Lower leg skin (tissue), 4 donors: ENCODE measurements around the gene FGFRL1. TPM values are rescaled to one million over a fixed set of nuclear protein-coding genes. Genes with fewer than 3 reads are reported as not detected.
A peak's percentile ranks its signal among the peaks of the same experiment; 100 is the strongest.

Experiments
- DNase-seq, 2 donors: peaks; one replicate each; pipeline ENCODE4 v3.0.0-alpha.2; 2019; ENCODE audit warnings: low spot score in 2 of 2
- H3K4me3 ChIP-seq: fragments of 200-600 bp; sonication (generic); 2 replicates; pipeline ENCODE4 v1.5.1; 2017; ENCODE audit warnings: mild to moderate bottlenecking, low read depth; ENCODE audit not compliant: poor library complexity, severe bottlenecking
- CTCF ChIP-seq, 3 donors: fragments of 450-650 bp; IDR thresholded peaks; one replicate each; pipeline ENCODE4 v1.5.1; 2016; ENCODE audit warnings: antibody characterized with exemption in 3 of 3, mild to moderate bottlenecking in 3 of 3, moderate library complexity in 2 of 3
- POLR2A ChIP-seq, 2 donors: fragments of 450-650 bp; IDR thresholded peaks; one replicate each; pipeline ENCODE4 v1.6.1; 2016 to 2017; ENCODE audit warnings: antibody characterized with exemption in 2 of 2, mild to moderate bottlenecking in 1 of 2, moderate library complexity in 1 of 2
- WGBS, 2 donors: methylation state at CpG; one replicate each; pipeline ENCODE4 v1.1.5; 2018; 5-methylcytosine and 5-hydroxymethylcytosine counted together
- intact Hi-C: fragments of 100-400 bp; cut with DNase I; formaldehyde crosslinking; loops from one replicate; pipeline ENCODE4 v1.15.0; 2023; ENCODE audit warnings: low total_unique reads
- total RNA-seq, 4 donors: library from RNA; depleted of rRNA; stranded (reverse); fragments of >200 nt; gene quantifications; one replicate each; pipeline ENCODE4 v1.1.0, GENCODE V29; 2016

FGFRL1 gene
- total RNA-seq, 4 donors from 2014 or later: 7.4 to 13.7 (median 10.7) TPM

- TF ChIP-seq POLR2A (IDR thresholded peaks at IDR 0.05) (no peak), CTCF (IDR thresholded peaks at IDR 0.05) (no peak)
- no peak for DNase-seq
- H3K4me3 ChIP-seq: no peak overlapping the region
- WGBS, 2 donors: 88 to 90% methylated on average over 7 of the region's 7 CpGs
- intact Hi-C loops: no loop called here
Measured at GRCh38 chr4:1069394-1069793, 58.0 kb downstream of the FGFRL1 start.

- intact Hi-C loops: no loop called here
- DNase-seq: peak in 1 of 2 donors; percentile 46
- 31 to 37% methylated on average over 11 of the region's 11 CpGs for WGBS, 2 donors
- H3K4me3 ChIP-seq: no peak overlapping the region
- TF ChIP-seq CTCF (IDR thresholded peaks at IDR 0.05) (no peak), POLR2A (IDR thresholded peaks at IDR 0.05) (no peak)
Measured at GRCh38 chr4:1072830-1073446, 61.5 kb downstream of the FGFRL1 start.

- 76 to 82% methylated on average over 9 of the region's 9 CpGs for WGBS, 2 donors
- TF ChIP-seq CTCF (IDR thresholded peaks at IDR 0.05) (no peak), POLR2A (IDR thresholded peaks at IDR 0.05) (no peak)
- DNase-seq: no peak
- intact Hi-C loops: no loop called here
- H3K4me3 ChIP-seq: no peak overlapping the region
Measured at GRCh38 chr4:1074077-1074476, 62.7 kb downstream of the FGFRL1 start.

- no peak for DNase-seq
- no peak overlapping the region for H3K4me3 ChIP-seq
- intact Hi-C loops: no loop called here
- WGBS, 2 donors: 56 to 66% methylated on average over 7 of the region's 7 CpGs
- TF ChIP-seq CTCF (IDR thresholded peaks at IDR 0.05) (no peak), POLR2A (IDR thresholded peaks at IDR 0.05) (no peak)
Measured at GRCh38 chr4:1075225-1075624, 63.8 kb downstream of the FGFRL1 start.

- WGBS, 2 donors: 63 to 76% methylated on average over 11 of the region's 11 CpGs
- no peak for TF ChIP-seq POLR2A (IDR thresholded peaks at IDR 0.05)
- no peak for TF ChIP-seq CTCF (IDR thresholded peaks at IDR 0.05)
- DNase-seq: no peak
- no peak overlapping the region for H3K4me3 ChIP-seq
- intact Hi-C loops: no loop called here
Measured at GRCh38 chr4:1075809-1076699, 64.6 kb downstream of the FGFRL1 start.

Other genes with a start within 250 kb of the FGFRL1 start
- under 1 TPM in 3 of 4 donors, not detected in 1; 0.12 to 0.34 (median 0.13) TPM for gene CPLX1, start 185.5 kb upstream of the FGFRL1 start, total RNA-seq
- 100 to 1,000 TPM in 3 of 4 donors, 10 to 100 TPM in 1; 94.7 to 154 (median 108) TPM for gene GAK, start 79.3 kb upstream of the FGFRL1 start, total RNA-seq
- gene TMEM175, start 79.2 kb upstream of the FGFRL1 start, total RNA-seq: 10 to 100 TPM; 17.4 to 39.1 (median 30.1) TPM
- gene DGKQ, start 38.1 kb upstream of the FGFRL1 start, total RNA-seq: 10 to 100 TPM; 18.4 to 30.7 (median 22.4) TPM
- 10 to 100 TPM in 2 of 4 donors, 1 to 10 TPM in 2; 6.0 to 13.4 (median 11.1) TPM for gene IDUA, start 24.6 kb upstream of the FGFRL1 start, total RNA-seq
- gene SLC26A1, start 18.2 kb upstream of the FGFRL1 start, total RNA-seq: under 1 TPM in 3 of 4 donors, not detected in 1; 0.15 to 0.61 (median 0.19) TPM
- gene RNF212, start 101.9 kb downstream of the FGFRL1 start, total RNA-seq: 10 to 100 TPM in 2 of 4 donors, 1 to 10 TPM in 2; 2.9 to 11.8 (median 8.5) TPM
- gene SPON2, start 161.0 kb downstream of the FGFRL1 start, total RNA-seq: 10 to 100 TPM; 19.1 to 39.8 (median 32.8) TPM
- gene CTBP1, start 237.5 kb downstream of the FGFRL1 start, total RNA-seq: 100 to 1,000 TPM; 124 to 195 (median 148) TPM